HCT116 (cell line): ENCODE results near the gene KIFAP3.

Source experiments
- ATF3 ChIP-seq: IDR thresholded peaks from 2 replicates; pipeline ENCODE4 v1.6.1; 2012
- CTCF ChIP-seq, 3 experiments: fragments of 200-600 bp in 1 of 3; sonication (generic) in 1 of 3; IDR thresholded peaks in 2 of 3; conservative IDR thresholded peaks in 1 of 3; 2 replicates each; pipeline ENCODE4 v1.5.1; 2012 to 2017; ENCODE audit warnings: low read depth in 2 of 3, low read length in 2 of 3, antibody characterized with exemption in 1 of 3, borderline replicate concordance in 1 of 3, control low read depth in 1 of 3, mild to moderate bottlenecking in 1 of 3, mixed read lengths in 1 of 3, mixed run types in 1 of 3, moderate library complexity in 1 of 3; ENCODE audit not compliant: insufficient read depth in 1 of 3
- EZH2 ChIP-seq: fragments of 200-600 bp; sonication (generic); IDR thresholded peaks from 2 replicates; pipeline ENCODE4 v1.6.1; 2017; ENCODE audit warnings: antibody characterized with exemption, mixed run types
- EZH2phosphoT487 ChIP-seq: fragments of 200-600 bp; IDR thresholded peaks from 2 replicates; pipeline ENCODE4 v1.6.1; 2018; ENCODE audit warnings: antibody characterized with exemption, borderline replicate concordance
- FOSL1 ChIP-seq: IDR thresholded peaks from 2 replicates; pipeline ENCODE4 v1.6.1; 2012; ENCODE audit warnings: low read depth
- MAX ChIP-seq: IDR thresholded peaks from 2 replicates; pipeline ENCODE4 v1.6.1; 2012
- POLR2A ChIP-seq: IDR thresholded peaks from 2 replicates; pipeline ENCODE4 v1.7.0; 2011; ENCODE audit warnings: borderline replicate concordance; ENCODE audit not compliant: insufficient read depth, insufficient read length; ENCODE audit errors: extremely low read depth
- POLR2AphosphoS5 ChIP-seq: IDR thresholded peaks from 2 replicates; pipeline ENCODE4 v1.6.1; 2011; ENCODE audit warnings: mild to moderate bottlenecking, low read depth, low read length, moderate library complexity
- RAD21 ChIP-seq: IDR thresholded peaks from 2 replicates; pipeline ENCODE4 v1.6.1; 2012; ENCODE audit warnings: low read depth, mild to moderate bottlenecking
- REST ChIP-seq: IDR thresholded peaks from 2 replicates; pipeline ENCODE4 v1.6.1; 2012; ENCODE audit warnings: low read depth
- SRF ChIP-seq: IDR thresholded peaks from 2 replicates; pipeline ENCODE4 v1.6.1; 2012; ENCODE audit warnings: low read depth
- TCF7L2 ChIP-seq: IDR thresholded peaks from 2 replicates; pipeline ENCODE4 v1.7.0; 2011; ENCODE audit warnings: borderline replicate concordance, inconsistent platforms; ENCODE audit not compliant: insufficient read depth, insufficient read length; ENCODE audit errors: extremely low read depth
- ZFX ChIP-seq: fragments of 450-650 bp; IDR thresholded peaks from 2 replicates; pipeline ENCODE4 v1.6.1; 2017

DNA sequence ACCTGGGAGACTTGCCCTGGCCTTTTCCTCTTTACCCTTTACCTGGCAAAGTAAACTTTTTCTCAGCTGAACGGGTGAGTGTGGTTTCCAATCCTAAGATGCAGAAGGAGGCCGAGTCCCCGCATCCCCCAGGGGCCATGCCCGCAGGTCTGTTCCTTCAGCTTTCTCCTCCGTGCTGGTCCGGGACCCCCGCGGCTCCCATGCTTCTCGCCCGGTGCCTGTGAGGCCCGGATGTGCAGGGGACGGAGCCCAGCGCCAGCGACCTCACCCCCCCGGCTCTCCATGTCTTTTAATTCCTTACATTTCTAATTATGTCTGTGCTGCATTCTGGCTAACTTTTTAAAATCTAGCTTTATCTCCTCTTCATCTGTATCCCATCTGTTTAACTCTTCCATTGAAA lies 159.3 kb downstream of the KIFAP3 start:
- TF ChIP-seq CTCF (IDR thresholded peaks at IDR 0.05 in 2 of 3, conservative IDR thresholded peaks at IDR 0.05 in 1 of 3; ENCODE audit: borderline replicate concordance in 1 of 3, insufficient read depth in 1 of 3, low read depth in 2 of 3, low read length in 2 of 3), result no peak
- no peak for TF ChIP-seq POLR2A
- TF ChIP-seq ATF3, result no peak
- no peak for TF ChIP-seq FOSL1
- no peak for TF ChIP-seq REST
- TF ChIP-seq MAX, result no peak
- TF ChIP-seq EZH2phosphoT487, result no peak
- TF ChIP-seq TCF7L2, result no peak
- TF ChIP-seq EZH2, result no peak
- no peak for TF ChIP-seq ZFX
- TF ChIP-seq SRF, result no peak
- no peak for TF ChIP-seq POLR2AphosphoS5
- no peak for TF ChIP-seq RAD21
